Thyroid gland (tissue), 4 donors: Measurements from ENCODE around the gene ANKRD40CL. TPM values are rescaled to one million over a fixed set of nuclear protein-coding genes. Genes with fewer than 3 reads are reported as not detected.
"Not testable (repeated sequence)": the region's sequence is repeated elsewhere in the genome, so short reads cannot be mapped to it uniquely, and the experiment has no call there.

Experiments
- DNase-seq, 2 donors: peaks; one replicate each; pipeline ENCODE4 v3.0.0-alpha.2; 2019
- H3K27ac ChIP-seq, 3 donors: fragments of 200-600 bp; sonication (generic); 1 replicate in 2 of 3; 2 replicates in 1 of 3; pipeline ENCODE4 v1.5.1; 2016 to 2019; ENCODE audit warnings: mild to moderate bottlenecking in 1 of 3, moderate library complexity in 1 of 3
- H3K27me3 ChIP-seq: fragments of 200-600 bp; sonication (generic); one replicate; pipeline ENCODE4 v1.5.1; 2019
- H3K36me3 ChIP-seq, 2 donors: fragments of 200-600 bp; sonication (generic); one replicate each; pipeline ENCODE4 v1.5.1; 2016 to 2019
- H3K4me1 ChIP-seq, 2 donors: fragments of 200-600 bp; sonication (generic); one replicate each; pipeline ENCODE4 v1.5.1; 2017 to 2019
- H3K4me3 ChIP-seq, 3 donors: fragments of 200-600 bp; sonication (generic); replicated peaks in 1 of 3; 1 replicate in 2 of 3; 2 replicates in 1 of 3; pipeline ENCODE4 v1.5.1; 2016; ENCODE audit warnings: mild to moderate bottlenecking in 1 of 3
- H3K9me3 ChIP-seq: fragments of 200-600 bp; sonication (generic); one replicate; pipeline ENCODE4 v1.5.1; 2017
- CTCF ChIP-seq, 6 experiments: fragments of 200-600 bp in 3 of 6; fragments of 450-650 bp in 3 of 6; sonication (generic) in 3 of 6; IDR thresholded peaks; one replicate each; pipeline ENCODE4 v1.5.1; 2016 to 2019; ENCODE audit warnings: antibody characterized with exemption in 6 of 6, mild to moderate bottlenecking in 2 of 6, inconsistent platforms in 1 of 6, moderate library complexity in 1 of 6
- POLR2A ChIP-seq, 2 donors: fragments of 450-650 bp; IDR thresholded peaks; one replicate each; pipeline ENCODE4 v1.6.1; 2017; ENCODE audit warnings: antibody characterized with exemption in 2 of 2, mild to moderate bottlenecking in 2 of 2, moderate library complexity in 1 of 2
- WGBS, 2 donors: methylation state at CpG; one replicate each; pipeline ENCODE4 v1.1.5; 2017; 5-methylcytosine and 5-hydroxymethylcytosine counted together
- intact Hi-C: fragments of 100-400 bp; cut with DNase I; formaldehyde crosslinking; loops from one replicate; pipeline ENCODE4 v1.15.1; 2023
- total RNA-seq, 4 donors: library from RNA; depleted of rRNA; stranded (reverse); fragments of >200 nt; gene quantifications; one replicate each; pipeline ENCODE4 v1.2.3, GENCODE V29; 2016

Gene ANKRD40CL
- total RNA-seq, 4 donors from 2014 or later, result not detected

GRCh38 chr17:50808413-50808812, 41.1 kb upstream of the ANKRD40CL start:
- 93 to 94% methylated on average over 7 of the region's 7 CpGs for WGBS, 2 donors
- no peak overlapping the region for H3K4me3 ChIP-seq

DNA sequence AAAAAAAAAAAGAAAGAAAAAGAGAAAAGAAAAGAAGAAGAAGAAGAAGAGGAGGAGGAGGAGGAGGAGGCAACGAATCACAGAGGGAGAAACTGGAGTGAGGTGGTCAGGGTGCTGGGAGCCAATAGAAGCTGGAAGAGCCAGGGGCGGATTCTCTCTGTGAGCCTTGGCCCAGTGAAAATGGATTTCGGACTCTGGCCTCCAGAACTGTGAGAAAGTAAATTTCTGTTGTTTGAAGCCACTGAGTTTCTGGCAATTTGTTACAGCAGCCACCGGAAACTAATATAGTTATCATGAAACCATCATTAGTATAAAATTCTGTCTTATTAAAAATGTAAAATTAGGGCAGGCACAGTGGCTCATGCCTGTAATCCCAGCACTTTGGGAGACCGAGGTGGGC, 40.4 kb upstream of the ANKRD40CL start:
- Histone ChIP-seq H3K4me1 (peaks cover 0 to 8% of the 10 kb centered on the region in 2 donors), H3K4me3 (no peak overlapping the region), H3K36me3 (no peaks in the 10 kb centered on the region), H3K27me3 (no peaks in the 10 kb centered on the region), H3K9me3 (no peaks in the 10 kb centered on the region), H3K27ac (no peak overlapping the region)
- intact Hi-C loops, result no loop called here
- 93 to 94% methylated on average over 5 of the region's 5 CpGs for WGBS, 2 donors
- no peak for TF ChIP-seq POLR2A (IDR thresholded peaks at IDR 0.05)
- no peak for TF ChIP-seq CTCF (IDR thresholded peaks at IDR 0.05)
- no peak for DNase-seq

More at GRCh38 chr17:50808413-50808812, 41.1 kb upstream of the ANKRD40CL start:
- no peak overlapping the region for H3K27ac ChIP-seq
- no peaks in the 10 kb centered on the region for H3K36me3 ChIP-seq
- intact Hi-C loops, result no loop called here
- H3K4me1 ChIP-seq, result peaks cover 0 to 8% of the 10 kb centered on the region in 2 donors
- TF ChIP-seq POLR2A (IDR thresholded peaks at IDR 0.05), result no peak
- TF ChIP-seq CTCF (IDR thresholded peaks at IDR 0.05), result no peak
- H3K9me3 ChIP-seq, result no peaks in the 10 kb centered on the region
- no peaks in the 10 kb centered on the region for H3K27me3 ChIP-seq
- no peak for DNase-seq

DNA sequence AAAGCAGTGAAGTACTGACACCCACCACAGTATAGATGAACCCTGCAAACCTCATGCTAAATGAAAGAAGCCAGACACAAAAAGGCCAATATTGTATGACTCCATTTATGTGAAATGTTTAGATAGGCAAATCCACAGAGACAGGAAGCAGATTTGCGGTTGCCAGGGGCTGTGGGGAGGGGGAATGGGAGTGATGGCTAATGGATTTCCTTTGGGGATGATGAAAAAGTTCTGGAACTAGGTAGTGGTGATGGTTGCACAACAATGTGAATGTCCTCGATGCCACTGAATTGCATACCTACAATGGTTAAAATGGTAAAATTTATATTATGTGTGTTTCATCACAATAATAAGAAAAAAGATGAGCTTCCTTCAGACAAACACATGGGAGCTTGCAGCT, 39.7 kb upstream of the ANKRD40CL start:
- H3K4me1 ChIP-seq, result peaks cover 0 to 8% of the 10 kb centered on the region in 2 donors
- no peak overlapping the region for H3K27ac ChIP-seq
- H3K4me3 ChIP-seq, result no peak overlapping the region
- TF ChIP-seq POLR2A (IDR thresholded peaks at IDR 0.05) (no peak), CTCF (IDR thresholded peaks at IDR 0.05) (no peak)
- 69 to 75% methylated on average over 2 of the region's 2 CpGs for WGBS, 2 donors
- no peaks in the 10 kb centered on the region for H3K9me3 ChIP-seq
- no peak for DNase-seq
- H3K27me3 ChIP-seq, result no peaks in the 10 kb centered on the region
- intact Hi-C loops, result no loop called here
- no peaks in the 10 kb centered on the region for H3K36me3 ChIP-seq

GRCh38 chr17:50806141-50806643, 38.9 kb upstream of the ANKRD40CL start:
- 52 to 72% methylated on average over 11 of the region's 11 CpGs for WGBS, 2 donors
- intact Hi-C loops, result no loop called here
- H3K27me3 ChIP-seq, result no peaks in the 10 kb centered on the region
- DNase-seq, result no peak
- H3K4me3 ChIP-seq, result no peak overlapping the region
- H3K9me3 ChIP-seq, result no peaks in the 10 kb centered on the region
- peak overlapping the region in 2 of 3 donors; percentile 17 to 23 for H3K27ac ChIP-seq
- H3K4me1 ChIP-seq, result peaks cover 0 to 8% of the 10 kb centered on the region in 2 donors
- TF ChIP-seq CTCF (IDR thresholded peaks at IDR 0.05), result peak in 1 of 6 experiments; percentile 24
- TF ChIP-seq POLR2A (IDR thresholded peaks at IDR 0.05), result no peak
- H3K36me3 ChIP-seq, result no peaks in the 10 kb centered on the region

GRCh38 chr17:50805486-50805885, 38.2 kb upstream of the ANKRD40CL start:
- WGBS, 2 donors, result 86 to 88% methylated on average over 1 to 6 of the region's 6 CpGs
- peak overlapping the region in 1 of 3 donors; percentile 23 for H3K27ac ChIP-seq
- H3K27me3 ChIP-seq, result no peaks in the 10 kb centered on the region
- H3K9me3 ChIP-seq, result no peaks in the 10 kb centered on the region
- intact Hi-C loops, result no loop called here
- DNase-seq, result no peak
- H3K4me1 ChIP-seq, result peaks cover 0 to 8% of the 10 kb centered on the region in 2 donors
- TF ChIP-seq POLR2A (IDR thresholded peaks at IDR 0.05) (no peak), CTCF (IDR thresholded peaks at IDR 0.05) (no peak)
- H3K4me3 ChIP-seq, result no peak overlapping the region
- H3K36me3 ChIP-seq, result no peaks in the 10 kb centered on the region

DNA sequence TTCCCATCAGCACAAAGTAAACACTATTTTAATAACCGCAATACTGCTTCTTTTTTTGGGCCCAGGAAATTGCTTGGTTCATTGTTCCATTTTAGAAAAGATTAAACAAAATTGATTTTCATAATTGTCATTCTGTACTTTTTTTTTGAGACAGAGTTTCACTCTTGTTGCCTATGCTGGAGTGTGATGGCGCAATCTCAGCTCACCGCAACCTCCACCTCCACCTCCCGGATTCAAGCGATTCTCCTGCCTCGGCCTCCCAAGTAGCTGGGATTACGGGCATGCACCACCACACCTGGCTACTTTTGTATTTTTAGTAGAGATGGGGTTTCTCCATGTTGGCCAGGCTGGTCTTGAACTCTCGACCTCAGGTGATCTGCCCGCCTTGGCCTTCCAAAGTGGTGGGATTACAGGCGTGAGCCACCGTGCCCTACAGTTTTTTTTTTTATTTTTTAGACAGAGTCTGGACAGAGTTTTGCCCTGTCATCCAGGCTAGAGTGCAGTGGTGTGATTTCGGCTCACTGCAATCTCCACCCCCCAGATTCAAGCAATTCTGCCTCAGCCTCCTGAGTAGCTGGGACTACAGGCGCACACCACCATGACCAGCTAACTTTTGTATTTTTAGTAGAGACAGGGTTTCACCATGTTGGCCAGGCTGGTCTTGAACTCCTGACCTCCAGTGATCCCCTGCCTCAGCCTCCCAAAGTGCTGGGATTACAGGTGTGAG, 37.6 kb upstream of the ANKRD40CL start:
- H3K9me3 ChIP-seq, H3K4me3 ChIP-seq, H3K27me3 ChIP-seq, H3K4me1 ChIP-seq, H3K27ac ChIP-seq, DNase-seq, intact Hi-C loops, H3K36me3 ChIP-seq: not testable (repeated sequence)
- 97% methylated on average over 13 of the region's 13 CpGs for WGBS, 2 donors
